ENCODE measurements around the gene KRTAP16-1. TPM values are rescaled to one million over a fixed set of nuclear protein-coding genes. Genes with fewer than 3 reads are reported as not detected.
"Not testable (repeated sequence)": the region's sequence is repeated elsewhere in the genome, so short reads cannot be mapped to it uniquely, and the experiment has no call there.

KRTAP16-1 gene
- total RNA-seq, 4 donors from 2014 or later, result not detected

DNA sequence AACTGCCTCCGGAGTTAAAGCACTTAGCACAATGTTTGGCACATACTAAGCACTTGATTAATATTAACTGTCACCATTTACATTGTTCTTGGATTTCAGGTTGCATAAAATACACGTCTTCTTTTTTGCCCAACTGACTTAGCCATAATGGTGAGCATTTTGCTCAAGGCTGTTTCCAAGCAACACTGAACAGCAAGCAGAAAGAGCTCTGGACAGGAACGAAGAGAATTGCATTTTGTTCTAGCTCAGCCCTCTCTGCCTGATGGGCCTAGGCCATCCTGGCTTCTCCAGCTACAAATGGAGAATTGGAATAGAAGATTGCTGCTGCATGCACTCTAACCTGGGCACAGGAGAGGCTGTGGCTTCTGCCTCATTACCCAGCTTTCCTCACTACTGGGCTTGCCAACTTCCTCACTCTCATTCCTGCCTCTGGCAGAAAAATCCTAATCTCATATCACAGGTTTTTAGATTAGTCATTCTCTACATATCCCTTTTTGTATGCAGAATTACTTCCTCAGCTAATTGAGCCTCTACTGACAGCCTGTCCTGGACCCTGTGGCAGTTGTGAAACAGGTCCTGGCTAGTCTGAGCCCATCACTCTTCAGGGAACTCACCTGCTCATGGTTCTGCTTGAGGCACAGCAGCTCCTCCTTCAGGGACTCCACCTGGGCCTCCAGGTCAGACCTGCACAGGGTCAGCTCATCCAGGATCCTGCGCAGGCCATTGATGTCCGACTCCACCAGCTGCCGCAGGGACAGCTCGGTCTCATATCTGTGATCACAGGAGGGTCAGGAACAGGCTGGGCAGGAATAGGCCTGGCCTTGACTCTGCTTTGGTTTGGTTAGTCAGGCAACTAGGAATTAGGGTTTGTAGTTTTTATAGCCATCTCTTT, 39.0 kb upstream of the KRTAP16-1 start:
- no peak overlapping the region for H3K27ac ChIP-seq
- no peaks in the 10 kb centered on the region for H3K4me1 ChIP-seq
- H3K4me3 ChIP-seq, result no peak overlapping the region
- H3K27me3 ChIP-seq, result no peaks in the 10 kb centered on the region
- TF ChIP-seq POLR2A (IDR thresholded peaks at IDR 0.05), result no peak
- TF ChIP-seq, protein P1, sequence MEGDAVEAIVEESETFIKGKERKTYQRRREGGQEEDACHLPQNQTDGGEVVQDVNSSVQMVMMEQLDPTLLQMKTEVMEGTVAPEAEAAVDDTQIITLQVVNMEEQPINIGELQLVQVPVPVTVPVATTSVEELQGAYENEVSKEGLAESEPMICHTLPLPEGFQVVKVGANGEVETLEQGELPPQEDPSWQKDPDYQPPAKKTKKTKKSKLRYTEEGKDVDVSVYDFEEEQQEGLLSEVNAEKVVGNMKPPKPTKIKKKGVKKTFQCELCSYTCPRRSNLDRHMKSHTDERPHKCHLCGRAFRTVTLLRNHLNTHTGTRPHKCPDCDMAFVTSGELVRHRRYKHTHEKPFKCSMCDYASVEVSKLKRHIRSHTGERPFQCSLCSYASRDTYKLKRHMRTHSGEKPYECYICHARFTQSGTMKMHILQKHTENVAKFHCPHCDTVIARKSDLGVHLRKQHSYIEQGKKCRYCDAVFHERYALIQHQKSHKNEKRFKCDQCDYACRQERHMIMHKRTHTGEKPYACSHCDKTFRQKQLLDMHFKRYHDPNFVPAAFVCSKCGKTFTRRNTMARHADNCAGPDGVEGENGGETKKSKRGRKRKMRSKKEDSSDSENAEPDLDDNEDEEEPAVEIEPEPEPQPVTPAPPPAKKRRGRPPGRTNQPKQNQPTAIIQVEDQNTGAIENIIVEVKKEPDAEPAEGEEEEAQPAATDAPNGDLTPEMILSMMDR (IDR thresholded peaks at IDR 0.05), result no peak
- H3K9me3 ChIP-seq, result no peaks in the 10 kb centered on the region
- no peak for DNase-seq
- no peaks in the 10 kb centered on the region for H3K36me3 ChIP-seq

DNA sequence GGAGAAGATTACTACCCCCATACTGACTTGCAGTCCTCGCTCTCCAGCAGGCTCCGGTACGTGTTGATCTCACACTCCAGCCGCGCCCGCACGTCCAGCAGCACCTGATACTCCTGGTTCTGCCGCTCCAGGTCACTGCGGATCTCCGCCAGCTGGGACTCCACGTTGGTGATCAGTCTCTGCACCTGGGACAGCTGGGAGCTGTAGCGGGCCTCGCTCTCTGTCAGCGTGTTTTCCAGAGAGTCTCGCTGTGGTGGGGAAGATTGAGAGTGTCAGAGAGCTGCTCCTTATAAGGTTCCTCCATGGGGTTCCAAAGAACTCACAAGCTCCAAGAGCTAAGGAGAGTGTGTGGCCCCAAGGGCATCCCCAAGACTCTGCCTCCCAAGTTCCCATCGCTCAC, 37.3 kb upstream of the KRTAP16-1 start:
- H3K4me3 ChIP-seq, H3K27me3 ChIP-seq, H3K9me3 ChIP-seq, H3K27ac ChIP-seq, DNase-seq, H3K36me3 ChIP-seq, H3K4me1 ChIP-seq: not testable (repeated sequence)

DNA sequence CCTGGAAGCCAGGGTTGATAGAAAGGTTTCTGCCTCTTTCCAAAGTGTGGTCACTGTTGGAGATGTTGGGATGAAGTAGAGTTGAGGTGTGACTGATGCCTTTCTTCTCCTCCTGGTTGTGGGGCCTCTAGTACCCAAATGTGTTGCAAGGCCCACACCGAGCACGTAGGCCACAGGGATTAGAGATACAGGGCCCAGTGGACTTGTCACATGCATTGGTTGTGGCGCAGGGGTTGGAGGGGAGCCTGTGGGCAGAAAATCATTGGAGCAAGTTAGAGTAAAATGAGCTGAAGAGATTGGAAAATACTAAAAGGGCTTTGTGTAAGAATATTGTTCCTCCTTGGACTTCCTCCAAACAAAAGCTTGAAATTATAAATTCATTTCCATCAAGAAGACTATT, 36.9 kb upstream of the KRTAP16-1 start:
- H3K4me1 ChIP-seq, result no peaks in the 10 kb centered on the region
- no peak for TF ChIP-seq POLR2A (IDR thresholded peaks at IDR 0.05)
- TF ChIP-seq, protein P1 (IDR thresholded peaks at IDR 0.05), result no peak
- no peaks in the 10 kb centered on the region for H3K36me3 ChIP-seq
- no peak overlapping the region for H3K4me3 ChIP-seq
- no peak for DNase-seq
- no peaks in the 10 kb centered on the region for H3K27me3 ChIP-seq
- H3K9me3 ChIP-seq, result no peaks in the 10 kb centered on the region
- no peak overlapping the region for H3K27ac ChIP-seq

DNA sequence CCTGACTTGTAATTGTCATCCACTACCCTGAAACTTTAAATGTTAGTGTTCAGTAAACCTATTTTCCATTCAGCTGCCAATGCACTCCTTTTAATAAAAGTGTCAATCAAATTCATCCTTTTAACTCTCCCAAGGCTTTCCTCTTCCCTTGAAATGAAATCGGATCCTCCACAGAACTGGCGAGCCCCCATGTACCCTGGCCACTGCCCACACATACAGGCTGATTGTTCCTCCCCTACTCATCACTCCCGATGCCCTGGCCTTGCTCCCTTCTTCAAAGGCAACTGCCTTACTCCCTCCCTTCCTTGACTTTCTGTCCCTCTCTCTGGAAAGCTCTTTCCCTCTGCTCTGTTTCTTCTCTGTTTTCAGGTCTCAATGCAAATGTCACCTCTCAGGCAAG, 33.9 kb upstream of the KRTAP16-1 start:
- Histone ChIP-seq H3K4me1 (no peaks in the 10 kb centered on the region), H3K4me3 (no peak overlapping the region), H3K36me3 (no peaks in the 10 kb centered on the region), H3K27me3 (no peaks in the 10 kb centered on the region), H3K9me3 (no peaks in the 10 kb centered on the region), H3K27ac (no peak overlapping the region)
- TF ChIP-seq, protein P1 (IDR thresholded peaks at IDR 0.05), result no peak
- no peak for TF ChIP-seq POLR2A (IDR thresholded peaks at IDR 0.05)
- no peak for DNase-seq

- Histone ChIP-seq H3K27ac (no peak overlapping the region), H3K4me1 (no peaks in the 10 kb centered on the region), H3K9me3 (no peaks in the 10 kb centered on the region), H3K27me3 (no peaks in the 10 kb centered on the region), H3K36me3 (no peaks in the 10 kb centered on the region), H3K4me3 (no peak overlapping the region)
- TF ChIP-seq POLR2A (IDR thresholded peaks at IDR 0.05), result no peak
- TF ChIP-seq, protein P1 (IDR thresholded peaks at IDR 0.05), result no peak
- no peak for DNase-seq
These were observed 32.1 kb upstream of the KRTAP16-1 start for GRCh38 chr17:41340934-41341861.

GRCh38 chr17:41340494-41340893, 31.4 kb upstream of the KRTAP16-1 start:
- TF ChIP-seq, protein P1 (IDR thresholded peaks at IDR 0.05), result no peak
- TF ChIP-seq POLR2A (IDR thresholded peaks at IDR 0.05), result no peak
- no peaks in the 10 kb centered on the region for H3K36me3 ChIP-seq
- H3K4me1 ChIP-seq, result no peaks in the 10 kb centered on the region
- no peaks in the 10 kb centered on the region for H3K9me3 ChIP-seq
- H3K4me3 ChIP-seq, result no peak overlapping the region
- H3K27me3 ChIP-seq, result no peaks in the 10 kb centered on the region
- peak overlapping the region in 1 of 4 donors; percentile 13 for H3K27ac ChIP-seq
- no peak for DNase-seq

Data from Peyer's patch (tissue), 4 donors.